HG03342 (cell line): ENCODE data around the gene NUP88.
A peak's percentile ranks its signal among the peaks of the same experiment; 100 is the strongest.

ENCODE experiments used
- ATAC-seq: cut with Tn5 transposase; IDR thresholded peaks from one replicate; pipeline ENCODE4 v1.9.1; 2021; ENCODE audit warnings: mild to moderate bottlenecking, moderate library complexity; ENCODE audit not compliant: unreplicated experiment

The NUP88 gene

GRCh38 chr17:5419959-5420653 lies 644 bp upstream of the NUP88 start, which contains the start of gene RPAIN:
TSS of gene RPAIN (plus strand) at chr17:5420182. CDS start at chr17:5420211, 29 bp downstream.
- peak; percentile 49 for ATAC-seq

DNA sequence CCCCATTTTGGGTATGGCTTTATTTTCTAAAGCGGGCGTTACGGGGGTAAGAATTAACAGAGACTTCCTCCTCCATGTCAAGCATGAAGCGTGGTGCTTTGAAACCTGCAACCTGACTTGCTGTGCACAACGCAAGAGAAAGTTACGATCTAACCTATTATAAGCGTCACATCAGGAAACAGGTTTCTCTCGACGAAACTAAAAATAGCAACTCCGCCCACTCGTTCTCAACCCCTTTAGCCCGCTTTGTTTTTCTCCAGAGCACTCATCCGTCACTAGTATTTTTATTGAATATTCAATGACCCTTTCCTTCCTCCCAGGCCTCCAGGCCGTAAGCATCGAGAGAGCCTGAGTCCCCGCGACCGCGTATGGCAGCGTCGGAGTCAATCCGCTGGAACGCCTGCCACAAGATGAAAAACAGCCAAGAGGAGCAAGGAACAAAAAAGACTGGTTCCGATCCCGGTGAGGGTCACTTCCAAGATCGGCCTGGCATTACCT lies 555 bp downstream of the NUP88 start:
- peak; percentile 38 for ATAC-seq

DNA sequence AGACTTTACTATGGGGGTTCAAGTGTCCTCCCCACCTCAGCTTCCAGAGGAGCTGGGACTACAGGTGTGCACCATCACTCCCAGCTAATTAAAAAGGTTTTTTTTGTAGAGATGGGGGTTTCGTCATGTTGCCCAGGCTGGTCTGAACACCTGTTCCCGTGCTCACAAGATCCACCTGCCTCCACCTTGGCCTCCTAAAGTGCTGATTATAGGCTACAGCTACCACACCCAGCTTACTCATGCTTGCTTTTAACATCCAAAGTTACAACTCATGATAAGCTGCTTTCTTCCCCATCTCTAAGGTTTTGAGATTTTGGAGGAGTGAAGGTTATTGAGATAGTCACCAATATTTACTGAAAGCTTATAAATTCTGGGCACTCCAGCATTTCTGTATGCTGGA lies 2.6 kb downstream of the NUP88 start:
- no peak for ATAC-seq

DNA sequence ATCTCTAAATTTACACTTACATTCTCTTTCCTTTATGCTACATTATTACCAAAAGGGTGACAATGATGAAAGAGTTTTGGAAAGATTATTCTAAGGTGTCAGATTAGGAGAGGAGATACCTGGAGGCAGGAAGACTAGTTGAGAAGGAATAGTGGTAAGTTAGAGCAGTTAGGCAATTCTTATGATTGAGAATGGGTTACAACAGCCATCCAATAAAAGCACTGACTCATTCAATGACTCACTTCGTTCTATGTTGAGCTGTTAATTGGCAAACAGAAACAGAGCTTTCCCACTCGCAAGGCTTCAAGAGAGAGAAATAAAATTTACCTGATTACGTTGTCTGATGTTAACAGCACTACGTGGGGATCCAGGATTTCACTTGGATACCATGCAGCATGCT lies 5.8 kb downstream of the NUP88 start:
- no peak for ATAC-seq

DNA sequence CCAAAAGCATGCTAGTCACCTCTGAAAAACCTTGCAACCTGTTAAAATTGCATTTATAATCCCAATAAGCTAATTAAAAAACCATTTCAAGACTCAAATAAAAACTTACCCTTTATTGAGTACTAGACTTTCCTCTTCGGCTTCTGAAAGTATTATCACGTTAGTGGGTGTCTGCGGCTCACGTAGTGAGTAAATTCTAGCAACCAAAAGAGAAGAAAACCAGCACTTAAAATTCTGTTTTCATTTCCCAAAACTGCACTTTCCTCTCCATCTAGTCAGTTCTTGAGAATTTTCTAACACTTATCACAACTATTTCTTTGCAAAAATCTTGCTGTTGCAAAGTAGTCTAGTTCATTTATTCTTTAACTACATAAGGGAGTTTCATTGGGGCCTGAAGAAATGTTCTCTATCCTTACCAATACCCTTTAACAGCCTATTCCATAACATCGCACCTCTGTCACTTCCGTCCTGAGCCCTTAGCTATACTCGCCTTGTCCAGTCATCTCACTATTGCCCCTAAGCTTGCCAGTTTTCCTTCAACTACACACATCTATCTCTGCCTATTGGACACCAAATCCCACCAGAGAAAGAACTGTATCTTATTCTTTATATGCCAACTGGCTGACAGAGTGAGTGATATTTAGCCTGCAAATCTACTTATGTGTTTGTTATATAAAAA lies 8.7 kb downstream of the NUP88 start:
- ATAC-seq, result no peak

- no peak for ATAC-seq
These were observed 11.3 kb downstream of the NUP88 start for GRCh38 chr17:5408186-5408585.

DNA sequence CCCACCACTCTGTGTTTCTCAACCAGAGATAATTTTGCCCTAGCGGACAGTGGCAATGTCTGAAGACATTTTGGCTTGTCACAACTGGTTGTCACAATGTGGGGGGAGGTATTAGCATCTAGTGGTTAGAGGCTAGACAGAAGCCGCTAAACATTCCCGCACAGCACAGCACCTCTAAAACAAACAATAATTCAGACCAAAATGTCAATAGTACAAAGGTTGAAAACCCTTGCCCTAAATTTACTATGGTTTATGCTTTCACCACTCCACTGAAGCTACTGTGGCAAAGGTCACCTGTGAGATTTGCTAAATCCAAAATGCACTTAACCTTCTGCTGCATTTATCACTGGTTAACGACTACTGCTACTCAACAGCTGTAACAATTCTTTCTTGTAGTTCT lies 14.1 kb downstream of the NUP88 start:
- ATAC-seq, result no peak

DNA sequence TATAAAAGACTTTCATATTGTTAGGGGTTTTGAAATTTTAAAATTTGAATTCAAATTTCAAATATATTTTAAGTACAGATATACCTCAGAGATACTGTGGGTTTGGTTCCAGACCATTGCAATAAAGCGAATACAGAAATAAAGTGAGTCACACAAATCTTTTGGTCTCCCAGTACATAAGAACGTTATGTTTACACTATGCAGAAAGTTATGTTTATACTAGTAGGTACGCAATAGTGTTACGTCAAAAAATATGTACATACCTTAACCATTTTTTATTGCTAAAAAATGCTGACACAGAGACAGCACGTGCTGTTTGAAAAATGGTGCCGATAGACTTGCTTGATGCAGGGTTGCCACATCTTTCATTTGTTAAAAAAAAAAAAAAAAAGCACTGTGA lies 19.7 kb downstream of the NUP88 start:
- ATAC-seq, result no peak

DNA sequence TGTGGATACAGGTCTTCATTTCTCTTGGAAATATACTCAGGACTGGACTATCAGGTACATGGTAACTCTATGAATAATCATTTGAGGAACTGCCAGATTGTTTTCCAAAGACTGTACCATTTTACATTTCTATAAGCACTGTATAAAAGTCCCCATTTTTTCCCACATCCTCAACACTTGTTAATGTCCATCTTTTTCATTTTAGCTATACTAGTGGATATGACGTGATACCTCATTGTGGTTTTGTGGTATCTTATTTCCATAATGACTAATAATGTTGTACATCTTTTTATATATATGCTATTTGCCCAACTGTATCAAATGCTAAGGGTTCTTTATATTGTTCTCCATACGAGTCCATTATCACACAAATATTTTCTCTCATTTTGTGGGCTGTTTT lies 22.9 kb downstream of the NUP88 start:
- ATAC-seq, result no peak

DNA sequence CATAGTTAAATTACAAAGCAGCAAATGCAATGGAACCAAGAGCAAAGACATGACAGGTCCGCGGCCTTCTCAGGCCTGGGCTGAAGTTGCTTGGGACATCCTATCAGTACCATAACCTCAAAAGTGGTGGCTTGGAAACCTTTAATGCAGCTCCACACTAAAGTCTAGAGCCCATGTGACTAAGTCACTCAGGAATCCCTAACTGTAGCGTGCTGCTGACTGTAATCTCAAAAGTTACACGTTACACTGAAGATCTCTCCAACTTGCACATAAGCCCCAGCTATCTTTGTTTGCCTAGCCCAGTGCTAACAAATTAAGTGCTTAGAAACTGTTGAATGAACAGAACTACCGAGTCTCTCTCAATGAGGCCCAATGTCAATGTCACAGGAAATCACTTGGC lies 27.8 kb downstream of the NUP88 start:
- ATAC-seq, result no peak

DNA sequence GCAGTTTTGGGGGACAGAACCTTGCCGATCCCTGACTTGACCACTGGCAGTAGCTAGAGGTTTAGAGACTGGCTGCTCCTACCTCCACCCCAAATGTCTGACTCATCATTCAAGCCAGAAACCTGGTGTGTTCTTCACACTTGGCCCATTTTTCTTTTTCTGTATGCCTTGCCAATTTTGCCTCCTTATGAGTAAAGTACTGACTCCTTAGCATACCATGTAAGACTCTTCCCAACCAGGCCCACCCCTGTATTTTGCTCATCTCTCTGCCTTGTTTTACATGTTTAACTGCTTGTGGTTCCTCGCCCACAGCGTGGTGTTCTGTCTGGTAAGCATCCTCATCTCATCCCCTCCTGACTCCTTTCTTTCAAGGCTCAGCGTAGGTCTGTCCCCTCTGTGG lies 37.9 kb downstream of the NUP88 start:
- ATAC-seq, result no peak

DNA sequence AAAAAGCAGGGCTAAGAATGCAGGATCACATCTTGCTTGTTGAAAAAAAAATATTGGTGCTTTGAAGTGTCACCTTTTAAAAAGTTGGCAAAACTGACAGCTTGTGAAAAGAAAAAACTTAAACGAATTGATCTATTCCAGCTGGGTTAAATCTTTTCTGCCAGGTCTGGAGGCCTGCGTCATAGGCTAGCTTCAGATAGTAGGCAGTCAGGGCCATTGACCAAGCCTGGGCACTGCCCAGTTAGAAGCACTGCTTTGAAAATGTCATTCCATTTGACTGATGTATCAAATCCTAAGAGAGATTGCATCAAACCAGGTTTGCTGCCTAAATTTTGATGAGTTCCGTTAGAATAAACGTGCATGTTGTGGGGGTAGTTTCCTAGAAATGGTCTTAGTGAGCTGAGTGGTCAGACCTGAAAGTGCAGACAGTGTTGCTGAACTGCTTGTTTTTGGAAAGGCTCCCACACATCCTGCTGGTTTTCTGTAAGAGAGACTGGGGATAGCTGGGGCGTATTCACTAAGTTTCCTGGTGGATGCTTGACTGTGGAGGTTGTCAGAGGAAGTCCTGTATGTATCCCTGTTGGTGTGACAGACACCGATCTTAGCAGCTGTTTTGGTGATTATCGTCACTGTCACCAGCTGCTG lies 38.8 kb downstream of the NUP88 start:
- no peak for ATAC-seq

- ATAC-seq, result no peak
These were observed 39.9 kb downstream of the NUP88 start for GRCh38 chr17:5379351-5380107.

DNA sequence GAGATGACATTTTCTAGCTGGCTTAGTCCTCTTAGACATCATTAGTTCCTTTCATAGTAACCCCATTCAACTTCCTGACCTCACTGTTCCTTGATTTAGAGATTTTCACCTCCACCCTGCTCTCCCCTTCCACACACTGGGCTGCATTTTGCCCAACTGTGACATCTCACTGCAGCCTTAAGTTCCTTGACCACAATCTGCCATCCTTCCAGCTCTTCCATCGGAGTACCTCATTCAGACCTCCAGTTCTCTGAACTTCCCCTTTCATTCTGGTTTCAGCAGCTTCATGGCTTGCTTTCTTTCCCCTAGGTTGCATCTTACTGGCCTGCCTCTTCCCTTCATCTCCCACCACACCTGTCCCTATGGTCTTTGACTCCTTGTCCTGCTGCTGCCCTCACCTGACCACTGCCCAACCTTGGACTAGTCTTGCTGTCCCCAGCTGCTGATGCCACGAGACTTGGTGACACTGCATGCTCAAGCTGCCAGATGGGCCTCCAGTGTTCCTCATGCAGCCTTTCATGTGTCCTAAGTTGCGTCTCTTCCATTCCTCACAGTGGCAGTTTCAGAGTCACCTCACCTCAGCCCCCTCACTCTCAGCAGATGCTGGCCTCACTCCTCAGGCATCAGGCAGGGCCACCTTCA lies 40.8 kb downstream of the NUP88 start:
- ATAC-seq, result no peak

- ATAC-seq, result no peak
These were observed 46.4 kb downstream of the NUP88 start for GRCh38 chr17:5373112-5373511.

- no peak for ATAC-seq
These were observed 49.1 kb downstream of the NUP88 start for GRCh38 chr17:5370411-5370810.

DNA sequence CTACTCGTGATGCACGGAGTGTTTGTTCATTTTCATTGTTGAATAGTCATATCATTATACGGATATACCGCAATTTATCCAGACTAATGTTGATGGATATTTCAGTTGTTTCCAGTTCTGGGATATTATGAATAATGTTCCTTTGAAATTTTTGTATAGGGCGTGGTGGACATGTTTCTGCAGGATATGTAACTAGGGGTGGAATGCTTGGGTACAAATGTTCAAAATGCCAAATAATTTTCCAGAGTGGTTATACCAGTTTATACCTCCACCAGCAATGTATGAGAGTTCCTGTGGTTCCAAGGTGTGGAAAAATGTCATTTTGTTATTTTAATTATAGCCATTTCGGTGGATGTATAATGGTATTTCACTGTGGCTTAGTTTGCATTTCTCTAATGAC lies 53.6 kb downstream of the NUP88 start:
- ATAC-seq, result no peak

DNA sequence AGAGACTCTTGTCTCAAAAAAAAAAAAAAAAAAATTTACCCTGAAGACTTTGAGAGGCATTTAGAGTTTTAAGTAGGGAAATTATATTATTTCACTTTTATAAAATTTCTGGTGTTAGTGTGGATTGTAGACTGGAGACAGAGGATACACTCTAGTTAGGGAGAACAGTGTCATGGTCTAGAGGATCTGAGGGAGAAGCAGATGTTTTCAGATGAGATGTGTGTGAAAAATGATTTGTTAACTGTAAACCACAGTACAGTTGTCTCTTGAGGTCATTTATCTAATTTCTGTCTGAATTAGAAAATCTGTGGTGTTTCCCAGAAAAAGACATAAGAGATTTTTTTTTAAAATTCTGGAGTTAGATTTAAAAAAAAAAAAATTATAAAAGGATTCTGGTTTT lies 54.8 kb downstream of the NUP88 start:
- ATAC-seq, result no peak

GRCh38 chr17:5364156-5364555 lies 55.3 kb downstream of the NUP88 start:
- ATAC-seq, result no peak

DNA sequence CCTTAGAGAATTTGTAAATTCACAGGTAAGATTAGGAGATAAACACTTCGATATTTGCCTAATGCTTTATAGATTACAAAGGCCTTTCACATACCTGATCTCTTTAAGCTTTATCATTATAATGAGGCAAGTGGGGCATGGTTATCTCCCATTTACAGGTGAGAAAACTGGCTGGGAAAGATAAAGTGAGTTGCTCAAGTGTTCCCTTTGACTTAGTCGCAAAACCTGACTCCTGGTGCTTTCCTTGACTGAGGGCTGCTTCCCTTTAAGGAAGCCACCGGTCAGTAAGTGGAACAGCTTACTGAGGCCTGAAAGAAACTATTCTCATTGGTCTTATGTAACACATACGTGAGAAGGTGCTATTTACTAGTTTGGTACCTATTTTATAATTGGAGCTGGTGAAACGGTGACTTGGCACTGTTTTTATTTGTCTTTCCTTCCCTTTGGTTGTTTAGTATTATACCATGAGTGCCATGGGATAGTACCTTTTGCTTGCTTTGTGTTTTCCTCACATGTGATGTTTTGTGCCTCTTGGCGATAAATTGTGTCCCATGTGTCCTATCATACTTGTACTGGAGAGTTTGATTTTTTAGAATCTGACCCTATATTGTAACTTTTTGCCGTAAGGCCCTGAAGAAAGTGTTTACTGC lies 57.2 kb downstream of the NUP88 start:
- no peak for ATAC-seq
